ENCODE data around the gene CCDC97. TPM values are rescaled to one million over a fixed set of nuclear protein-coding genes. Genes with fewer than 3 reads are reported as not detected.

CCDC97 gene
- total RNA-seq, 1 donor from 2014 or later = 36.7 TPM

GRCh38 chr19:41323430-41324125 lies 13.6 kb downstream of the CCDC97 start:
- Mint-ChIP-seq H3K9me3 (ENCODE audit: unreplicated experiment) (peaks cover 22% of the 10 kb centered on the region), H3K4me1 (ENCODE audit: low read depth, unreplicated experiment) (peaks cover 52% of the 10 kb centered on the region), H3K36me3 (ENCODE audit: unreplicated experiment) (no peaks in the 10 kb centered on the region), H3K27me3 (ENCODE audit: unreplicated experiment) (peaks cover 25% of the 10 kb centered on the region), H3K4me3 (ENCODE audit: unreplicated experiment) (peak overlapping the region; percentile 83), H3K27ac (ENCODE audit: unreplicated experiment) (peak overlapping the region; percentile 97)
- no peak for TF ChIP-seq CTCF (IDR thresholded peaks at IDR 0.05; ENCODE audit: partially characterized antibody, unreplicated experiment)
- peak; percentile 67 for DNase-seq

- Mint-ChIP-seq H3K27ac (ENCODE audit: unreplicated experiment) (peak overlapping the region; percentile 97), H3K4me3 (ENCODE audit: unreplicated experiment) (peak overlapping the region; percentile 82), H3K36me3 (ENCODE audit: unreplicated experiment) (no peaks in the 10 kb centered on the region), H3K27me3 (ENCODE audit: unreplicated experiment) (peaks cover 31% of the 10 kb centered on the region), H3K9me3 (ENCODE audit: unreplicated experiment) (peaks cover 24% of the 10 kb centered on the region), H3K4me1 (ENCODE audit: low read depth, unreplicated experiment) (peaks cover 58% of the 10 kb centered on the region)
- TF ChIP-seq CTCF (IDR thresholded peaks at IDR 0.05; ENCODE audit: partially characterized antibody, unreplicated experiment) = no peak
- no peak for DNase-seq
Observed at GRCh38 chr19:41324231-41324702, 14.3 kb downstream of the CCDC97 start.

GRCh38 chr19:41324921-41325639 lies 15.1 kb downstream of the CCDC97 start:
- peak overlapping the region; percentile 97 for H3K27ac Mint-ChIP-seq (ENCODE audit: unreplicated experiment)
- H3K9me3 Mint-ChIP-seq (ENCODE audit: unreplicated experiment) = peaks cover 24% of the 10 kb centered on the region
- no peak for TF ChIP-seq CTCF (IDR thresholded peaks at IDR 0.05; ENCODE audit: partially characterized antibody, unreplicated experiment)
- peaks cover 29% of the 10 kb centered on the region for H3K27me3 Mint-ChIP-seq (ENCODE audit: unreplicated experiment)
- peaks cover 58% of the 10 kb centered on the region for H3K4me1 Mint-ChIP-seq (ENCODE audit: low read depth, unreplicated experiment)
- peak; percentile 60 for DNase-seq
- no peaks in the 10 kb centered on the region for H3K36me3 Mint-ChIP-seq (ENCODE audit: unreplicated experiment)
- H3K4me3 Mint-ChIP-seq (ENCODE audit: unreplicated experiment) = peak overlapping the region; percentile 82

GRCh38 chr19:41325640-41325946 lies 15.6 kb downstream of the CCDC97 start:
- Mint-ChIP-seq H3K27ac (ENCODE audit: unreplicated experiment) (peak overlapping the region; percentile 96), H3K9me3 (ENCODE audit: unreplicated experiment) (peaks cover 24% of the 10 kb centered on the region), H3K27me3 (ENCODE audit: unreplicated experiment) (peaks cover 30% of the 10 kb centered on the region), H3K4me1 (ENCODE audit: low read depth, unreplicated experiment) (peaks cover 60% of the 10 kb centered on the region), H3K4me3 (ENCODE audit: unreplicated experiment) (peak overlapping the region; percentile 80), H3K36me3 (ENCODE audit: unreplicated experiment) (no peaks in the 10 kb centered on the region)
- DNase-seq = no peak
- TF ChIP-seq CTCF (IDR thresholded peaks at IDR 0.05; ENCODE audit: partially characterized antibody, unreplicated experiment) = no peak
